H7 (cell line): ENCODE data around the gene SLCO4A1. TPM values are rescaled to one million over a fixed set of nuclear protein-coding genes. Genes with fewer than 3 reads are reported as not detected.
"Not testable (repeated sequence)": the region's sequence is repeated elsewhere in the genome, so short reads cannot be mapped to it uniquely, and the experiment has no call there.

Experiments used
- DNase-seq: peaks from one replicate; pipeline ENCODE4 v3.0.0; 2012
- H3K27me3 ChIP-seq: 2 replicates; pipeline ENCODE4 v1.6.0; 2011; ENCODE audit warnings: mild to moderate bottlenecking, low read length; ENCODE audit not compliant: control insufficient read depth, insufficient read depth
- H3K36me3 ChIP-seq: replicated peaks from 2 replicates; pipeline ENCODE4 v1.5.1; 2011; ENCODE audit warnings: low read length; ENCODE audit not compliant: control insufficient read depth, insufficient read depth
- H3K4me3 ChIP-seq: 2 replicates; pipeline ENCODE4 v1.5.1; 2011; ENCODE audit warnings: low read depth, mild to moderate bottlenecking, control low read depth, low read length, moderate library complexity; ENCODE audit not compliant: insufficient read depth
- total RNA-seq: library from RNA; depleted of rRNA; stranded (reverse); fragments of >200 nt; shearing (Covaris generic); gene quantifications from 2 replicates; pipeline ENCODE4 v1.2.3, GENCODE V29; 2014

Gene SLCO4A1
- total RNA-seq, 1 experiment from 2014 or later: 14.6 TPM

GRCh38 chr20:62678553-62678952, 36.2 kb downstream of the SLCO4A1 start:
- Histone ChIP-seq H3K36me3 (no peaks in the 10 kb centered on the region), H3K4me3 (no peak overlapping the region), H3K27me3 (no peaks in the 10 kb centered on the region)
- no peak for DNase-seq

- no peaks in the 10 kb centered on the region for H3K36me3 ChIP-seq
These were observed 37.8 kb downstream of the SLCO4A1 start for GRCh38 chr20:62679978-62680589.

GRCh38 chr20:62682912-62683517, 40.7 kb downstream of the SLCO4A1 start:
- H3K36me3 ChIP-seq: no peaks in the 10 kb centered on the region
- DNase-seq: no peak
- no peaks in the 10 kb centered on the region for H3K27me3 ChIP-seq
- H3K4me3 ChIP-seq: no peak overlapping the region

More at GRCh38 chr20:62679978-62680589, 37.8 kb downstream of the SLCO4A1 start:
- Histone ChIP-seq H3K27me3 (no peaks in the 10 kb centered on the region), H3K4me3 (no peak overlapping the region)
- DNase-seq: no peak

GRCh38 chr20:62683660-62684322, 41.5 kb downstream of the SLCO4A1 start:
- not testable (repeated sequence) for H3K27me3 ChIP-seq, H3K36me3 ChIP-seq, DNase-seq, H3K4me3 ChIP-seq

- no peak for DNase-seq
- Histone ChIP-seq H3K4me3 (no peak overlapping the region), H3K36me3 (no peaks in the 10 kb centered on the region), H3K27me3 (no peaks in the 10 kb centered on the region)
These were observed 42.7 kb downstream of the SLCO4A1 start for GRCh38 chr20:62684981-62685380.

GRCh38 chr20:62685781-62686555, 43.7 kb downstream of the SLCO4A1 start:
- DNase-seq: peak; percentile 79
- no peaks in the 10 kb centered on the region for H3K27me3 ChIP-seq
- H3K36me3 ChIP-seq: no peaks in the 10 kb centered on the region
- H3K4me3 ChIP-seq: no peak overlapping the region

- Histone ChIP-seq H3K27me3 (no peaks in the 10 kb centered on the region), H3K36me3 (no peaks in the 10 kb centered on the region), H3K4me3 (no peak overlapping the region)
- DNase-seq: no peak
These were observed 44.8 kb downstream of the SLCO4A1 start for GRCh38 chr20:62686869-62687830.

GRCh38 chr20:62688083-62688482, 45.8 kb downstream of the SLCO4A1 start:
- Histone ChIP-seq H3K36me3 (no peaks in the 10 kb centered on the region), H3K4me3 (no peak overlapping the region), H3K27me3 (no peaks in the 10 kb centered on the region)
- DNase-seq: no peak

- H3K36me3 ChIP-seq: no peaks in the 10 kb centered on the region
- no peaks in the 10 kb centered on the region for H3K27me3 ChIP-seq
- no peak overlapping the region for H3K4me3 ChIP-seq
- DNase-seq: no peak
These were observed 46.7 kb downstream of the SLCO4A1 start for GRCh38 chr20:62688855-62689460.

GRCh38 chr20:62689861-62690260, 47.6 kb downstream of the SLCO4A1 start:
- no peaks in the 10 kb centered on the region for H3K27me3 ChIP-seq

GRCh38 chr20:62690261-62690820, 48.0 kb downstream of the SLCO4A1 start:
- H3K4me3 ChIP-seq: no peak overlapping the region
- DNase-seq: no peak
- H3K27me3 ChIP-seq: no peaks in the 10 kb centered on the region
- H3K36me3 ChIP-seq: no peaks in the 10 kb centered on the region

More at GRCh38 chr20:62689861-62690260, 47.6 kb downstream of the SLCO4A1 start:
- Histone ChIP-seq H3K4me3 (no peak overlapping the region), H3K36me3 (no peaks in the 10 kb centered on the region)
- DNase-seq: no peak

GRCh38 chr20:62691487-62691886, 49.2 kb downstream of the SLCO4A1 start:
- Histone ChIP-seq H3K4me3 (no peak overlapping the region), H3K27me3 (no peaks in the 10 kb centered on the region), H3K36me3 (no peaks in the 10 kb centered on the region)
- no peak for DNase-seq

- DNase-seq: no peak
- Histone ChIP-seq H3K4me3 (no peak overlapping the region), H3K36me3 (no peaks in the 10 kb centered on the region), H3K27me3 (no peaks in the 10 kb centered on the region)
These were observed 49.9 kb downstream of the SLCO4A1 start for GRCh38 chr20:62692176-62692575.
